Measurements from ENCODE around the gene PSMD5.

The PSMD5 gene

DNA sequence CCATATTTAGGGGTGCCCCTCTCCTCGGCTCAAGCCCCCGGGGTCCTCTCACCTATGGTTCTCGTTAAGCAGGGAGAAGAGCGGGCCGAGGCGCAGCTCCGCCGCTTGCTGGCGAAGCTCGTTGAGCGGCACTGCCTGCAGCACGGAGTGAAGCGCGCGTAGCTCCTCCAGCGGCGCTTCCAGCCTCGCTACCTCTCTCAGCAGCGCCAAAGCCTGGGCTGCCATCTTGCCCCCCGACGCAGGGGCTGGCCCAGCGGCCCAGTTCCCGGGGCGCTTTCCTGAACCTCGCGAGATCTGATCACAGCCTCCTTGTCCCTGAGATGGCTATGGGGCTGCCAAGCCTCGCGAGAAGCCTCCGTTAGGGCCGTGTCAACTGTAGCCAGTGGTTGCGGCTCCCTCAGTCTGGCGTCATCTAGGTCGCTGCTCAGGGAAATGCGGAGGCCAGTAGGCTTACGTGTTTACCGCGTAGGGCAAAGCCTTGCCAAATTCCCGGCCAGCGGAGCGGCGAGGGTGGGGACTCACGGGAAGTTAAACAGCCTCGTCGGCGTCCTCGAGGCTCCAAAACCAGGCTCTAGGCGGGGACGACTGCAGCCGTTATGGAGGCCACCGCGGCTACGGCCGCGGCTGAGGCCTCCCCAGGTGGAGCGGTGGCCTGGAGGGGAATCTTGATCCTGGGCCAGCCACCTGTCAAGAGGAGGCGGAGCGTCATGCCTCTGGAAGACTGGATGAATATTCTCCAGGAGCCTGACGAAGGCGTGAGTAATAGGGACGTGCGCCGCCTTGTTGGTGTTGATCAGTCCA, at the start of gene PSMD5:
Gene PSMD5, minus strand, starts transcription at position 238 of the 801 bp plus-strand sequence. Its CDS starts 13 bp downstream, at position 225.
- DNase-seq (ENCODE audit: low read depth in 1 of 2, low spot score in 1 of 2) = peak; percentile 98 to 100
- in situ Hi-C loops (cut with HindIII; ENCODE audit: low pct_unique_long_range_greater_than_20kb, low sequenced_read_pairs) = no loop called here
- TF ChIP-seq JUND (IDR thresholded peaks at IDR 0.05; ENCODE audit: low read depth) = peak; percentile 13; the same call in 1 of the 2 replicates

DNA sequence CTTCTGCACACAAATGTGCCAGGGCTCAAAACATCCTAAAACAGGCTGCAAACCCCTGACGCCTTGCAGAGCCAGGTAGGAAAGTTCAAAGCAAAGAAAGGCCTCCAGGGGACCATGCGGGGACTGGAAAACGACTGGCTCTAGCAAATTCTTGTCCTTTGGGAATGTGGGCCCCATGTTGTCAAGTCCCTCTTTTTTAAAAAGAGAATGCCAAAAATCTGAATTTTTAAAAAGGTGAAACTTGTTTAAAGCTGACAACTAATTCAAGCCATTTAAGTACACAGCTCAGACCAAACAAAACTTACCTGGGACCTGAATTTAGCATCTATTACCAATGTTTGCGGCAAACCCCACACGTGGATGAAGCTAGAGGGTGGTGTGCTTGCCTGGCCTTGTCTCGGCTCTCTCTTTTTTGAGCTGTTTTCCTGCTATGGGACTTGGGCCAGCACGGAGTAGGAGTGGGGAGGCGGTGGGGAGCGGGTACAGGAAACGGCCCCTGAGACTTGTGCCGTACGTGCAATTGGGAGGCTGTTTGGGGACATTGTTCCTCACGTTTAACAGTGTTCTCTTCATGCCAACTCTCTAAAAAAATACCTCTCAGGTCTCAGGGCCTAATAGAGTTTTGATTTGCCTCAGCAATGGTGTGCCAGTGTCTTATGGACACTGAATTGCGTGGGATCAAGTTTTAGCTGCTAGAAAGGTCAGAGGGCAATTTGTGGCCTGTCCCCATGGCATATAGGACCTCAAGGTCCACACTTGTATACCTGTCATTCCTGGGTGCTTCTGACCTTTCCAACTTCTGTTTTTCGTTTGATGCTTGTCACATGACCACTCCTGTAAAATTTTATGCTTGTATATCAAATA, 49.4 kb upstream of the PSMD5 start:
- TF ChIP-seq JUND (IDR thresholded peaks at IDR 0.05; ENCODE audit: low read depth) = no peak
- in situ Hi-C loops (cut with HindIII; ENCODE audit: low pct_unique_long_range_greater_than_20kb, low sequenced_read_pairs) = no loop called here
- DNase-seq (ENCODE audit: low read depth in 1 of 2, low spot score in 1 of 2) = no peak

DNA sequence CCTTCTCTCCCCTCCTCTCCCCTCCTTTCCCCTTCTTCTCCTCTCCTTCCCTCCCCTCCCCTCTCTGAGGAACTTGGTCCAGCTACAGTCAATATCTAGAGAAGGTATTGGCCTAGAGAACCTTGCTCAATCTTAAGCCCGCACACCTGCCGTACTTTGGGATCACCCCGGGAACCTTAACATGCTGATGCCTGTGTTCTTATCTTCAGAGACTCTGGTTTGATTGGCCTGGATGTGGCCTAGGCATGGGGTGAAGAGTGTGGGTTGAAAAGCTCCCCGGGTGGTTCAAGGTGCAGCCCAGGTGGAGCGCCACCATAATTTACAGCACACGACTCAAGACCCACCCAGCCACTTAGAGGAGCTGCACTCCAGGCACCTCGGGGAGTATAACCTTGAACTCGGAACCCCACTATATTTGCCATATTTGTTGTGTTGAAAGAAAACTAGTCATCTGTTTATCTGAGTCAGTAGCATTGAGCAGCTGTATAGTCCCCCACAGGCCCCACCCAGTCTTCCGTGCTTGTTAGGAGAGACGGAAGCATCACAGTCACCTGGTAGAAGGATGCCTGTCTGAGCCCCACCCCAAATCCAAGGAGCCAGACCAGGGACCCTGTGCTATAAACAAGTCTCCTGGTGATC, 48.6 kb upstream of the PSMD5 start:
- DNase-seq (ENCODE audit: low read depth in 1 of 2, low spot score in 1 of 2) = no peak
- in situ Hi-C loops (cut with HindIII; ENCODE audit: low pct_unique_long_range_greater_than_20kb, low sequenced_read_pairs) = no loop called here
- TF ChIP-seq JUND (IDR thresholded peaks at IDR 0.05; ENCODE audit: low read depth) = no peak

DNA sequence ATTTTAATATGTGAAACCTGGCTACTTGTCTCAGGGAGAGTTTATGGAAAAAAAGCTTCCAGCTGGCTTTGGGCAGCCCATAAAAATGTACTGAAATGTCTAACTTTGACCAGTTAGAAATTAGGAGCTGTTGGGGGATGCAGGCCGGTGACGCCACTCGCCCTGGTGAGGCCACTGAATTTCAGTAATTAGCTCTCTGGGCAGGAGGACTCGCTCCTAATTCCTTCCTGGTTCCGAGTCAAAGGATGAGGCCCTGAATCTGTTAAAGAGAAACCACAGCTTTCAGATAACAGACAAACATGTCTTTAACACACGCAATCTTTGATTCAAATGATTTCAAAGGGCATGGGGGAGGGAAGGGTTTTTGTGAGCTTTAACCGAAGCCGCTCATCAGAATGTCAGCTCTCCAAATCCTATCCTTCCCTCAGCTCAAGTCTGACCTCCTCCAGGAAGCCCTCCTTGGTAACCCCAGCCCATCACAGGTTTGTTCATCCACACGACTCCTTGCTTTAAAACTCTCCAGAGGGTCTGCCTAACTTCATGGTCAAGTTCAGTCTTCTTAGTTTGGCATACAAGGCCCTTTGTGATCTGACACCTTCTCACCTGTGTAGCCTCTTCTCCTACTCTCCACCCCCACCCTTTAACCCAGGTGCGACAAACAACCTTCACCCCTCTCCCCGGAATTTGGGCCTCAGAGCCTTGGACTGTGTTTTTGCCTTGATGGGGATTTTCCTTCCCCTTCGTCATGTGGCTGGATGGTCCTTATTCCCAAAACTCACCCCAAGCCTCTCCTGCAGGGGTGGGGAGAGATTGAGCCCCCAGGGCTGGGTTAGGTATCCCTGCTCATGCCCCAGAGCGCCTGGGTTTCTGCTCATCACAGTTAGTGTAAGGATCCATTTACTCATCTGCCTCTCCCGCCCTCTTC, 47.9 kb upstream of the PSMD5 start:
- no peak for DNase-seq (ENCODE audit: low read depth in 1 of 2, low spot score in 1 of 2)
- no peak for TF ChIP-seq JUND (IDR thresholded peaks at IDR 0.05; ENCODE audit: low read depth)
- in situ Hi-C loops (cut with HindIII; ENCODE audit: low pct_unique_long_range_greater_than_20kb, low sequenced_read_pairs) = no loop called here

DNA sequence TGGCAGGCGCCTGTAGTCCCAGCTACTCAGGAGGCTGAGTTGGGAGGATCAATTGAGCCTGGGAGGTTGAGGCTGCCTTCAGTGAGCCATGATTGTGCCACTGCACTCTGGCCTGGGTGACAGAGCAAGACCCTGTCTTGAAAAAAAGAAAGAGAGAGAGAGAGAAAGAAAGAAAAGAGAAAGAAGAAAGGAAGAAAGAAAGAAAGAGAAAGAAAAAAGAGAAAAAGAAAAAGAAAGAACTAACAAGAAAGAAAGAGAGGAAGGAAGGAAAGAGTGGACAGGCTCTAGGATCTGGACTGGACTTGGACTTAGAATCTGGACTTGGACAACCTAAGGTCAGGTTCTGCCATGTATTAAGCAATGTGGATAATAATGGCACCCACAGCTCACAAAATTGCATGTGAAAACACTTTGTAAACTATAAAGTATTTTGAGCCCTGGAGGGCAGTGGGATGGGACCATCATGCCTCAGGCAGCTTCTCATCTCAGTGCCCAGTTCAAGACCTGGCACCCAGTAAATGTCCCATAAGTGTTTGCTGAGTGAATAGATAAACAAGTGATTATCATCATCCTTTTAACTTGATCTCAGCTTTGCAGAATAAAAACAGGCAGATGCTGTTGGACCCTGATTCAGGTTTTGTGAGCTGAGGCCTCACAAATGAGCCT, 47.0 kb upstream of the PSMD5 start:
- TF ChIP-seq JUND (IDR thresholded peaks at IDR 0.05; ENCODE audit: low read depth) = no peak
- no peak for DNase-seq (ENCODE audit: low read depth in 1 of 2, low spot score in 1 of 2)
- in situ Hi-C loops (cut with HindIII; ENCODE audit: low pct_unique_long_range_greater_than_20kb, low sequenced_read_pairs) = no loop called here

DNA sequence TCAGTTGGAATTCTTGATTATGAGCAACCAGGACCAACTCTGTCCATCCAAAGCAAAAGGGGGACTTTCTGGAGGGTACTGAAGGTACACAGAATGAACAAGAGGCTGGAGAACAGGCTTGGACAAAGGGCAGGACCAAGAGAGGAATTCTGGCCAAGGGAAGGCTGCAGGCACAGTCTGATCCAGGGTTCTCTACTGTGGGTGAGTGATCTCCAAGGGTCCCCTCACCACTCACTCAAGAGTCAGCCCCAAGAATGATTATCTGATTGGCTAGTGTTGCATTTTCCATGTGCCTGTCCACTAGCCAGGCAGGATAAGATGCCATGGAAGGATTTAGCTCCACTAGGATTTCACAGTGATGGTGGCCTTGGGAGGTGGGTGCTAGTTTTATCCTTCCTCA, 45.9 kb upstream of the PSMD5 start:
- no peak for TF ChIP-seq JUND (IDR thresholded peaks at IDR 0.05; ENCODE audit: low read depth)
- no peak for DNase-seq (ENCODE audit: low read depth in 1 of 2, low spot score in 1 of 2)
- in situ Hi-C loops (cut with HindIII; ENCODE audit: low pct_unique_long_range_greater_than_20kb, low sequenced_read_pairs) = no loop called here

DNA sequence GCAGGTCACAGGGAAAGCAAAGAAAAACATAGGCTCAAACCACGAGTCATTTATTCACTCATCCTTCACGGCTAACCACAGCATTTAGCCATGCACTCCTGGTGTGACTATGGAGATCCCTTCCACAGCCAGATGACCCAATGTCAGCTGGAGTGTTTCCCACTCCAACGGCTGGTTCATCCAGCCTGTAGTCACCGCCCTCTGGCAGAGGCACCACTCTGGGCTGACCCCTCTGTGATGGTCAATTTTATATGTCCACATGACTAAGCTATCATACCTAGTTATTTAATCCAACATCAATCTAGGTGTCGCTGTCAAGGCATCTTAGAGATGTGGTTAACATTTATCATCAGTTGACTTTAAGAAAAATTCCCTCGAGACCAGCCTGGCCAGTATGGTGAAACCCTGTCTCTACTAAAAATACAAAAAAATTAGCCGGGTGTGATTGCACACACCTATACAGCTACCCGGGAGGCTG, 43.8 kb upstream of the PSMD5 start:
- in situ Hi-C loops (cut with HindIII; ENCODE audit: low pct_unique_long_range_greater_than_20kb, low sequenced_read_pairs) = no loop called here
- no peak for TF ChIP-seq JUND (IDR thresholded peaks at IDR 0.05; ENCODE audit: low read depth)
- DNase-seq (ENCODE audit: low read depth in 1 of 2, low spot score in 1 of 2) = no peak

DNA sequence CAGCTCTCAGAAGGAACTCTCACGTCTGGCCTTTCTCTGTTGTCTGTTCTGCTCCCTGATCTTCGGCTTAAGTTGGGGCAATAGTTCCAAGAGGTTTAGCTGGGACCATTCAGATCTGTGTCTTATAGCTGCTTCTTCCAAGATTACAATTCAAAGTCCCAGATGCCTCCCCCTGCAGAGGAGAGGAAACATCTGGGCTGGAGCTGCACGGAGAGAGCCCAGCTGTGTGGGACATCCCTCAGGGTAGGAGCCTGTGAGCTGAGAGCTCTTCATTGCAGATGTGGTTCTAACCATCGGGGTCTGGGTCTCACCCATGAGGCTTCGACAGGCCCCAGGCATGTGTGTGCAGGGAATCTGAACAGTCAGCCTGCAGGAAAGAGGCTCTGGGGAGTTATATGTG, 43.2 kb upstream of the PSMD5 start:
- DNase-seq (ENCODE audit: low read depth in 1 of 2, low spot score in 1 of 2) = no peak
- in situ Hi-C loops (cut with HindIII; ENCODE audit: low pct_unique_long_range_greater_than_20kb, low sequenced_read_pairs) = no loop called here
- no peak for TF ChIP-seq JUND (IDR thresholded peaks at IDR 0.05; ENCODE audit: low read depth)

DNA sequence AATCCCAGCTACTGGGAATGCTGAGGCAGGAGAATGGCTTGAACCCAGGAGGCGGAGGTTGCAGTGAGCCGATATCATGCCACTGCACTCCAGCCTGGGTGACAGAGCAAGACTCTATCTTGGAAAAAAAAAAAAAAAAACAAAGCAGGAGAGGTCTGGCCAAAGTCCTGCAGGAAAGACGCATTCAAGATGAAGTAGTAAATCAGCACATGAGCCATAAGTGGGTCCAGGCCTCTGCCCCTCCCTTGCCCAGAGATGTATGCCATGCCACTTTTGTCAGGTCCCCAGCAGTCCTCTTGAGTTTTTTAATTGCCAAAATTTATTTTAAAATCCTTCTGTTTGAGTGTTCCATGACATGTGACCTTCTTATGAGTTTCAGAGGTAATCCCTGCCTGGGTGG, 42.7 kb upstream of the PSMD5 start:
- in situ Hi-C loops (cut with HindIII; ENCODE audit: low pct_unique_long_range_greater_than_20kb, low sequenced_read_pairs) = no loop called here
- TF ChIP-seq JUND (IDR thresholded peaks at IDR 0.05; ENCODE audit: low read depth) = no peak

DNA sequence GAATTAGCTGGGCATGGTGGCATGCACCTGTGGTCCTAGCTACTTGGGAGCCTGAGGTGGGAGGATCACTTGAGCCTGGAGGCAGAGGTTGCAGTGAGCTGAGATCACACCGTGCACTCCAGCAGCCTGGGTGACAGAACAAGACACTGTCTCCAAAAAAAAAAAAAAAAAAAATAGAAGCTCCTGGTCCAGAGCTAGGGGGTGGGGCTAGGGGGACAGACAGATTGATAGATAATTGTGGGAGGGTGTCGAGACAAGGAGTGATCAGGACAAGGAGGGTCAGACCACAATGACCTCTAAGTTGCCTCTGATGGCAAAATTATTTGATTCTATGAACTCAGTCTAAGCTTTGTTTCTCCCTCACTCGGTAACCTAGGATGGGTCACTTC, 40.9 kb upstream of the PSMD5 start:
- no peak for TF ChIP-seq JUND (IDR thresholded peaks at IDR 0.05; ENCODE audit: low read depth)
- no peak for DNase-seq (ENCODE audit: low read depth in 1 of 2, low spot score in 1 of 2)
- in situ Hi-C loops (cut with HindIII; ENCODE audit: low pct_unique_long_range_greater_than_20kb, low sequenced_read_pairs) = no loop called here

More for the DNA sequence above, 42.7 kb upstream of the PSMD5 start:
- no peak for DNase-seq (ENCODE audit: low read depth in 1 of 2, low spot score in 1 of 2)

DNA sequence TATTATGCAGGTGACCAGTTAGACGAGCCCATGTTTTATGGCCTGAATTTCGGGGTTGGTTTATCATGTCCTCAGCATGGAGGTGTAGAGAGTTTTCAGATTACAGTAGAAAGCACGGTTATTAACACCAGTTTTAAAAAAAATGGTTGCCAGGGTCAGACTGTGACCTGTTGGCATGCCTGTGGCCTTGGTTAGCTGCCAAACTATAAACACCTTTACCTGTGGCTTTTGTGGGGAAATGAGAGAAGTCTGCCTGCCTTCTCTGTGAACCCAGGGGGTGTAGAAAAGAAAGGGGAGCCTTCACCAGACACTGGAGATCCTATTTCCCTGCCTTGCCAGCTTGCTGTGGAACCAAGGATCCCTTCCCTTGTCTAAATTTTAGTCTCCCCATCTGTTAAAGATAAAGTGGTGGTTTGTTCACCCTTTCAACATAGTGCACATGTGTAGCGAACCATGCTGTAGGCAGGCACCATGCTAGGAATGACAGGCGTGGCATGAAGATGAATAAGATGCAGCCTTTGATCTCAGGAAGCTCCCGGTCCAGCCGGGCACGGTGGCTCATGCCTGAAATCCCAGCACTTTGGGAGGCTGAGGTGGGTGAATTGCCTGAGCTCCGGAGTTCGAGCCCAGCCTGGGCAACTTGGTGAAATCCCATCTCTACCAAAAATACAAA, 40.3 kb upstream of the PSMD5 start:
- DNase-seq (ENCODE audit: low read depth in 1 of 2, low spot score in 1 of 2) = no peak
- in situ Hi-C loops (cut with HindIII; ENCODE audit: low pct_unique_long_range_greater_than_20kb, low sequenced_read_pairs) = no loop called here
- no peak for TF ChIP-seq JUND (IDR thresholded peaks at IDR 0.05; ENCODE audit: low read depth)

All from T47D (cell line).